ENCODE measurements around the gene TTC7B. TPM values are rescaled to one million over a fixed set of nuclear protein-coding genes. Genes with fewer than 3 reads are reported as not detected.
"Not testable (repeated sequence)": the region's sequence is repeated elsewhere in the genome, so short reads cannot be mapped to it uniquely, and the experiment has no call there.

TTC7B gene
- total and polyA plus RNA-seq, 12 donors: 10.0 to 58.4 (median 24.7) TPM

- TF ChIP-seq POLR2A (IDR thresholded peaks at IDR 0.05) (no peak), CTCF (IDR thresholded peaks at IDR 0.05) (no peak)
- Histone ChIP-seq H3K27ac (no peak overlapping the region), H3K4me3 (no peak overlapping the region), H3K4me1 (replicated peaks in 1 of 2) (peaks cover 0 to 4% of the 10 kb centered on the region in 2 donors), H3K27me3 (no peaks in the 10 kb centered on the region), H3K36me3 (replicated peaks in 1 of 2) (no peaks in the 10 kb centered on the region), H3K9me3 (replicated peaks in 1 of 3) (no peaks in the 10 kb centered on the region)
- WGBS, 4 donors: 61 to 77% (median 66%) methylated on average over 7 of the region's 7 CpGs
- no peak for DNase-seq
- intact Hi-C loops (cut with DNase I): no loop called here
These were observed 285.7 kb downstream of the TTC7B start for GRCh38 chr14:90530523-90530922.

GRCh38 chr14:90527978-90528377 lies 288.3 kb downstream of the TTC7B start:
- H3K9me3 ChIP-seq (replicated peaks in 1 of 3): no peaks in the 10 kb centered on the region
- peaks cover 0 to 8% of the 10 kb centered on the region in 2 donors for H3K4me1 ChIP-seq (replicated peaks in 1 of 2)
- no peaks in the 10 kb centered on the region for H3K27me3 ChIP-seq
- H3K4me3 ChIP-seq: no peak overlapping the region
- DNase-seq: no peak
- intact Hi-C loops (cut with DNase I): no loop called here
- 89 to 95% (median 92%) methylated on average over 4 to 6 of the region's 6 CpGs for WGBS, 4 donors
- TF ChIP-seq CTCF (IDR thresholded peaks at IDR 0.05) (no peak), POLR2A (IDR thresholded peaks at IDR 0.05) (no peak)
- no peaks in the 10 kb centered on the region for H3K36me3 ChIP-seq (replicated peaks in 1 of 2)
- H3K27ac ChIP-seq: no peak overlapping the region

DNA sequence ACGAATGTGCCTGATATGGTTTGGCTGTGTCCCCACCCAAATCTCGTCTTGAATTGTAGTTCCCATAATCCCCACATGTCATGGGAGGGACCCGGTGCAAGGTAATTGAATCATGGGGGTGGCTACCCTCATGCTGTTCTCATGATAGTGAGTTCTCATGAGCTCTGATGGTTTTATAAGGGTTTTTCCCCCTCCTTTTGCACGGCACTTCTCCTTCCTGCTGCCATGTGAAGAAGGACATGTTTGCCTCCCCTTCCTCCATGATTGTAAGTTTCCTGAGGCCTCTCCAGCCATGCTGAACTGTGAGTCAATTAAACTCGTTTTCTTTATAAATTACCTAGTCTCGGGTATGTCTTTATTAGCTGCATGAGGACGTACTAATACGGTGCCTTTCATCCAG lies 289.7 kb downstream of the TTC7B start:
- H3K4me3 ChIP-seq; DNase-seq; H3K36me3 ChIP-seq (replicated peaks in 1 of 2); intact Hi-C loops (cut with DNase I); H3K27me3 ChIP-seq; H3K9me3 ChIP-seq (replicated peaks in 1 of 3); H3K27ac ChIP-seq: not testable (repeated sequence)
- H3K4me1 ChIP-seq (replicated peaks in 1 of 2): peaks cover 2 to 12% of the 10 kb centered on the region in 2 donors
- 80 to 91% (median 83%) methylated on average over 8 of the region's 8 CpGs for WGBS, 4 donors

DNA sequence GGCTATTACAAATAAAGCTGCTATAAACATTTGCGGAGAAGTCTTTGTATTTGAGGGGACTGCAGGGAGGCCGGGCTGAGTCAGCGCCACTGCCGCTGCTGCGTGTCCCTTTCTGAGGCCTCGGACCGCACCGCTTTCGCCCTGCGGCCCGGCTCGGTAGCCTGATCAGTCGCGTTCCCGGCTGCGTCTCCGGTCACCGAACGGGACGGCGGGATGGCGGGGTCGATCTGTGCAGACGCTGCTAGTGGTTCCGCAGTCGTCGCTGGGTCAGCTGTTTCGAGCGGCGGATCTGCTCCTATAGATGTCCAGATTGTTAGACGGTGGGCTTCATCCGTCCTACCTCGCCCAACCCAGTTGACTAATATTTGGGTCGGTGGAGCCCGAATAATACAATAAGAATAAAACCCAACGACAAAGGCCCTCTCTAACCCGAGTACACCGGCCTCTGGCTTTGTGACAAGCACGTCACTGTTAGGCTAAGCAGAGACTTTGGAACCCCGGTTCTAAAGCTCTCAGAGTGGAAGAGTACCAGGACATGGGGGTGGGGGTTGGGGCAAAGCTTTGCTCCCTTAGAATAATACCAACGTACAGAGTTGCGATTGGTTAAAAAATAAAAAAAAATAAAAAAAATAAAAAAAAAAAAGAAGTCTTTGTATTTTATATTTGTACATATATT lies 290.7 kb downstream of the TTC7B start:
- H3K4me3 ChIP-seq; DNase-seq; H3K27me3 ChIP-seq; intact Hi-C loops (cut with DNase I); H3K27ac ChIP-seq; H3K36me3 ChIP-seq (replicated peaks in 1 of 2); H3K9me3 ChIP-seq (replicated peaks in 1 of 3): not testable (repeated sequence)
- peaks cover 9 to 23% of the 10 kb centered on the region in 2 donors for H3K4me1 ChIP-seq (replicated peaks in 1 of 2)
- 68 to 80% (median 70%) methylated on average over 15 to 29 of the region's 42 CpGs for WGBS, 4 donors

GRCh38 chr14:90523961-90524875 lies 292.0 kb downstream of the TTC7B start:
- no peak for TF ChIP-seq POLR2A (IDR thresholded peaks at IDR 0.05)
- no peak for TF ChIP-seq CTCF (IDR thresholded peaks at IDR 0.05)
- WGBS, 4 donors: 72 to 75% (median 74%) methylated on average over 11 to 18 of the region's 18 CpGs
- peaks cover 9 to 24% of the 10 kb centered on the region in 2 donors for H3K4me1 ChIP-seq (replicated peaks in 1 of 2)
- intact Hi-C loops (cut with DNase I): no loop called here
- no peaks in the 10 kb centered on the region for H3K9me3 ChIP-seq (replicated peaks in 1 of 3)
- H3K36me3 ChIP-seq (replicated peaks in 1 of 2): no peaks in the 10 kb centered on the region
- no peak overlapping the region for H3K4me3 ChIP-seq
- no peak for DNase-seq
- H3K27me3 ChIP-seq: no peaks in the 10 kb centered on the region
- H3K27ac ChIP-seq: no peak overlapping the region

Measured in adrenal gland (tissue), 12 donors.